ENCODE data around the gene VAMP8. TPM values are rescaled to one million over a fixed set of nuclear protein-coding genes. Genes with fewer than 3 reads are reported as not detected.

VAMP8 gene
- total and polyA plus RNA-seq, 4 donors: 29.2 to 140 (median 79.4) TPM

DNA sequence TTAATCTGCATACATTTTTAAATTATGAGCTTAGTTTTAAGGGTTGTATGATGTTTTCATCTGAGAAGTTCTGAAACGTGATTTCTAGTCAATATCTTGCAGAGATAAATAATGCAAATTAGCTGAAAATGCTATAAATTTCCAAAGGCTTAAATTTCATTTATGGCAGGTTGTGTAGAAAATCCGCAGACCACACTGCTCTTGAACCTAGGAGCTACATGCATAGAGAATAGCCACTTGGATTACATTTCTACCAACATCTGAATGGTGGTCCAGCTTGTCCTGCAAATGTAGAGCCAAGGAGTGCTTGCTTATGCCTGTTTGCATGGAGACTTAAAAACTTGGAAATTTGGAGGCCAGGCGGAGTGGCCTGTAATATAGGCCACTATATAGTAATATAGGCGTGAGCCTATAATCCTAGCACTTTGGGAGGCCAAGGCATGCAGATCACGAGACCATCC lies 31.6 kb upstream of the VAMP8 start:
- TF ChIP-seq, protein P1, sequence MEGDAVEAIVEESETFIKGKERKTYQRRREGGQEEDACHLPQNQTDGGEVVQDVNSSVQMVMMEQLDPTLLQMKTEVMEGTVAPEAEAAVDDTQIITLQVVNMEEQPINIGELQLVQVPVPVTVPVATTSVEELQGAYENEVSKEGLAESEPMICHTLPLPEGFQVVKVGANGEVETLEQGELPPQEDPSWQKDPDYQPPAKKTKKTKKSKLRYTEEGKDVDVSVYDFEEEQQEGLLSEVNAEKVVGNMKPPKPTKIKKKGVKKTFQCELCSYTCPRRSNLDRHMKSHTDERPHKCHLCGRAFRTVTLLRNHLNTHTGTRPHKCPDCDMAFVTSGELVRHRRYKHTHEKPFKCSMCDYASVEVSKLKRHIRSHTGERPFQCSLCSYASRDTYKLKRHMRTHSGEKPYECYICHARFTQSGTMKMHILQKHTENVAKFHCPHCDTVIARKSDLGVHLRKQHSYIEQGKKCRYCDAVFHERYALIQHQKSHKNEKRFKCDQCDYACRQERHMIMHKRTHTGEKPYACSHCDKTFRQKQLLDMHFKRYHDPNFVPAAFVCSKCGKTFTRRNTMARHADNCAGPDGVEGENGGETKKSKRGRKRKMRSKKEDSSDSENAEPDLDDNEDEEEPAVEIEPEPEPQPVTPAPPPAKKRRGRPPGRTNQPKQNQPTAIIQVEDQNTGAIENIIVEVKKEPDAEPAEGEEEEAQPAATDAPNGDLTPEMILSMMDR (IDR thresholded peaks at IDR 0.05; ENCODE audit: low read depth, low read length, missing input control): no peak
- TF ChIP-seq RXRA (IDR thresholded peaks at IDR 0.05) (no peak), NR2F2 (IDR thresholded peaks at IDR 0.05) (no peak), TAF1 (conservative IDR thresholded peaks at IDR 0.05) (no peak), GABPA (IDR thresholded peaks at IDR 0.05 in 1 of 2, conservative IDR thresholded peaks at IDR 0.05 in 1 of 2) (no peak), HNF4A (conservative IDR thresholded peaks at IDR 0.05) (no peak), SP1 (IDR thresholded peaks at IDR 0.05) (no peak), JUND (IDR thresholded peaks at IDR 0.05) (no peak), HNF4G (IDR thresholded peaks at IDR 0.05) (no peak)
- TF ChIP-seq, protein P2, sequence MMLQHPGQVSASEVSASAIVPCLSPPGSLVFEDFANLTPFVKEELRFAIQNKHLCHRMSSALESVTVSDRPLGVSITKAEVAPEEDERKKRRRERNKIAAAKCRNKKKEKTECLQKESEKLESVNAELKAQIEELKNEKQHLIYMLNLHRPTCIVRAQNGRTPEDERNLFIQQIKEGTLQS (IDR thresholded peaks at IDR 0.05): no peak
- TF ChIP-seq, protein P3, sequence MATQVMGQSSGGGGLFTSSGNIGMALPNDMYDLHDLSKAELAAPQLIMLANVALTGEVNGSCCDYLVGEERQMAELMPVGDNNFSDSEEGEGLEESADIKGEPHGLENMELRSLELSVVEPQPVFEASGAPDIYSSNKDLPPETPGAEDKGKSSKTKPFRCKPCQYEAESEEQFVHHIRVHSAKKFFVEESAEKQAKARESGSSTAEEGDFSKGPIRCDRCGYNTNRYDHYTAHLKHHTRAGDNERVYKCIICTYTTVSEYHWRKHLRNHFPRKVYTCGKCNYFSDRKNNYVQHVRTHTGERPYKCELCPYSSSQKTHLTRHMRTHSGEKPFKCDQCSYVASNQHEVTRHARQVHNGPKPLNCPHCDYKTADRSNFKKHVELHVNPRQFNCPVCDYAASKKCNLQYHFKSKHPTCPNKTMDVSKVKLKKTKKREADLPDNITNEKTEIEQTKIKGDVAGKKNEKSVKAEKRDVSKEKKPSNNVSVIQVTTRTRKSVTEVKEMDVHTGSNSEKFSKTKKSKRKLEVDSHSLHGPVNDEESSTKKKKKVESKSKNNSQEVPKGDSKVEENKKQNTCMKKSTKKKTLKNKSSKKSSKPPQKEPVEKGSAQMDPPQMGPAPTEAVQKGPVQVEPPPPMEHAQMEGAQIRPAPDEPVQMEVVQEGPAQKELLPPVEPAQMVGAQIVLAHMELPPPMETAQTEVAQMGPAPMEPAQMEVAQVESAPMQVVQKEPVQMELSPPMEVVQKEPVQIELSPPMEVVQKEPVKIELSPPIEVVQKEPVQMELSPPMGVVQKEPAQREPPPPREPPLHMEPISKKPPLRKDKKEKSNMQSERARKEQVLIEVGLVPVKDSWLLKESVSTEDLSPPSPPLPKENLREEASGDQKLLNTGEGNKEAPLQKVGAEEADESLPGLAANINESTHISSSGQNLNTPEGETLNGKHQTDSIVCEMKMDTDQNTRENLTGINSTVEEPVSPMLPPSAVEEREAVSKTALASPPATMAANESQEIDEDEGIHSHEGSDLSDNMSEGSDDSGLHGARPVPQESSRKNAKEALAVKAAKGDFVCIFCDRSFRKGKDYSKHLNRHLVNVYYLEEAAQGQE (IDR thresholded peaks at IDR 0.05): no peak
- TF ChIP-seq, protein P4, sequence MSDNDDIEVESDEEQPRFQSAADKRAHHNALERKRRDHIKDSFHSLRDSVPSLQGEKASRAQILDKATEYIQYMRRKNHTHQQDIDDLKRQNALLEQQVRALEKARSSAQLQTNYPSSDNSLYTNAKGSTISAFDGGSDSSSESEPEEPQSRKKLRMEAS (IDR thresholded peaks at IDR 0.05): no peak
- Histone ChIP-seq H3K27me3 (ENCODE audit: control insufficient read depth in 4 of 4, insufficient read depth in 4 of 4, low read length in 3 of 4) (no peaks in the 10 kb centered on the region), H3K4me1 (ENCODE audit: control insufficient read depth in 4 of 4, insufficient read depth in 4 of 4, low read length in 3 of 4) (peaks cover 1 to 19% (median 14%) of the 10 kb centered on the region in 4 donors), H3K4me3 (ENCODE audit: low read depth in 1 of 3, low read length in 3 of 3) (no peak overlapping the region), H3K9ac (ENCODE audit: low read depth in 1 of 2, low read length in 2 of 2) (no peak overlapping the region), H3K27ac (ENCODE audit: low read depth in 1 of 2, low read length in 2 of 2) (no peak overlapping the region), H3K9me3 (ENCODE audit: control insufficient read depth in 4 of 4, low read length in 3 of 4) (no peaks in the 10 kb centered on the region), H3K36me3 (ENCODE audit: control insufficient read depth in 4 of 4, insufficient read depth in 3 of 4, low read depth in 1 of 4, low read length in 3 of 4) (peaks cover 0 to 64% (median 45%) of the 10 kb centered on the region in 4 donors)
- 86% methylated on average over 5 of the region's 5 CpGs for WGBS
- no peak for DNase-seq (ENCODE audit: low spot score)

DNA sequence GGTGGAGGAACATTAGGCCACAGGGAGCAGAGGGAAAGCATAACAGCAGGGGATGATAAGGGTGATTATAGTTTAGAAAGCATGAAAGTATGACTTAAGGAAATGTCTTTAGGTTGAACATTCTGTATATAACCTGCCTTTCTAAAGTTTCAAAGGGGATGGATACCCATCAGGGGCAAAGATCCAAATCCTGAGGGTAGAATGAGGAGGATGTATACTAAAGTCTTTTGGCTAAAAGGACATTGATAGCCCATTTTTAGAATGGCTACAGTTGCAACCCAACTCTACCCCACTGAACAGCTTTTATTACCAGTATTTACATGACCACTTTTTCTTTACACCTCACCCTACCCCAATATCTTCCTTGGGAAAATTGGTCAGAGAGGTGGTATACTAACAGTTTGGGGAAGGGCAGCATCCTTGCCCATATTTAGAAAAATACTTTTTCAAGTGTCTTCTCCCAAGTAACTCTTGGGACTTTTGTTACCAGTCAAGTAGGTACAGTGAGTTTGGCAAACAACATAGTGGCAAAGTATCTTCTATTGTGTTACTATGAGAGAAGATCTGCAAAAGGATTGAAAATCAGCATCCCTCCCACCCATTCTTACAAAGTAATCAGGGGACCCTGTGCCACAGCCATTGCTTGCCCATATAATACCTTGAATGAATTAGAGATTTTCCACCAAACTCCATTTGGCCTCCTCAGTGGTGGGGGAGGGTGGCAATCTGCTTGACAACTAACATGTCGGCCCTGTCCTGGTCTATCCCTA lies 30.1 kb upstream of the VAMP8 start:
- 86% methylated on average over 1 of the region's 1 CpG for WGBS
- H3K27me3 ChIP-seq (ENCODE audit: control insufficient read depth in 4 of 4, insufficient read depth in 4 of 4, low read length in 3 of 4): no peaks in the 10 kb centered on the region
- no peak overlapping the region for H3K4me3 ChIP-seq (ENCODE audit: low read depth in 1 of 3, low read length in 3 of 3)
- peaks cover 5 to 69% (median 47%) of the 10 kb centered on the region in 4 donors for H3K36me3 ChIP-seq (ENCODE audit: control insufficient read depth in 4 of 4, insufficient read depth in 3 of 4, low read depth in 1 of 4, low read length in 3 of 4)
- no peak overlapping the region for H3K9ac ChIP-seq (ENCODE audit: low read depth in 1 of 2, low read length in 2 of 2)
- no peak for TF ChIP-seq HNF4G (IDR thresholded peaks at IDR 0.05)
- TF ChIP-seq RXRA (IDR thresholded peaks at IDR 0.05): no peak
- TF ChIP-seq, protein P4 (IDR thresholded peaks at IDR 0.05): no peak
- TF ChIP-seq RAD21 (IDR thresholded peaks at IDR 0.05): no peak
- no peak for TF ChIP-seq HNF4A (conservative IDR thresholded peaks at IDR 0.05)
- no peak for TF ChIP-seq YY1 (IDR thresholded peaks at IDR 0.05)
- H3K4me1 ChIP-seq (ENCODE audit: control insufficient read depth in 4 of 4, insufficient read depth in 4 of 4, low read length in 3 of 4): peaks cover 0 to 7% (median 3%) of the 10 kb centered on the region in 4 donors
- DNase-seq (ENCODE audit: low spot score): no peak
- H3K27ac ChIP-seq (ENCODE audit: low read depth in 1 of 2, low read length in 2 of 2): no peak overlapping the region
- H3K9me3 ChIP-seq (ENCODE audit: control insufficient read depth in 4 of 4, low read length in 3 of 4): no peaks in the 10 kb centered on the region
